G401 (cell line): Measurements from ENCODE around the gene GRIK4. TPM values are rescaled to one million over a fixed set of nuclear protein-coding genes. Genes with fewer than 3 reads are reported as not detected.

Experiments
- total RNA-seq: library from RNA; depleted of rRNA; stranded (reverse); fragments of >200 nt; shearing (Covaris generic); gene quantifications from 2 replicates; pipeline ENCODE4 v1.2.3, GENCODE V29; 2014; rRNA removed

Gene GRIK4
- total RNA-seq, 1 experiment from 2014 or later, result 0.51 TPM

Other genes starting within 250 kb of the GRIK4 start
- 12.5 and 14.8 TPM in 2 replicates for gene TLCD5, start 186.4 kb upstream of the GRIK4 start, total RNA-seq
- 27.5 TPM in 2 replicates for gene ARHGEF12, start 175.3 kb upstream of the GRIK4 start, total RNA-seq